ENCODE measurements around the gene B3GALT4. TPM values are rescaled to one million over a fixed set of nuclear protein-coding genes. Genes with fewer than 3 reads are reported as not detected.

B3GALT4 gene
- total RNA-seq, 4 donors from 2014 or later, result 7.3 to 20.7 (median 16.9) TPM

DNA sequence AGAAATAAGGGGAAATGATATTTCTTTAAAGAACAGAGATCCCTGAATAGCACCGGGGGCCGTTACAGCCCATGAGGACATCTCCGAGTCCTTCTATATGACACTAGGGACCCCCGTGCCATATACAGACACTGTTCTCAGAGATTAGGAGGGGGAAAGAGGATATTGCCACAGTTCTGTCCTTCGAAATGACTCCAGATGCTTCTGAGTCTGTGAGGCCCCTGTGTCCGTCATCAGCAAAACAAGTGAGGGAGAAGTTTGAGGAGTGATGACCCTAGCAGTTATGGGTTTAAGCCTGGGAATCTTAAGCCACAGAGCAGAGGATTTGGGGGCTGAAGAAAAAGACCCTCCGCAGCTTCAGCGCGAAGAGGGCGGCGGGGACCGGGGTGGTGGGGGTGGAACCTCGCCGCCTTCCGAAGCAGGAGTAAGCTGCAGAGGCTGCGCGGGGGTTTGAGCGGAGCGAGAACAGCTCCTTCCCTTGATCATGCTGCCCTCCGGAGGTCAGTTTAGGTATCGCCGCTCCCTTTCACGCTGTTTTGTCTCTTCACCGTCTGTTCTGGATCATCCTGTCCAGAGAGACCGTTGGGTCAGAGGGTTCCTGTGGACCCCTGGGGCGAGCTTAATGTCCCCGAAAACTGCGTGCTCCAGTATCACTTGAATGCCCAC, 28.8 kb upstream of the B3GALT4 start:
- TF ChIP-seq, protein P1, sequence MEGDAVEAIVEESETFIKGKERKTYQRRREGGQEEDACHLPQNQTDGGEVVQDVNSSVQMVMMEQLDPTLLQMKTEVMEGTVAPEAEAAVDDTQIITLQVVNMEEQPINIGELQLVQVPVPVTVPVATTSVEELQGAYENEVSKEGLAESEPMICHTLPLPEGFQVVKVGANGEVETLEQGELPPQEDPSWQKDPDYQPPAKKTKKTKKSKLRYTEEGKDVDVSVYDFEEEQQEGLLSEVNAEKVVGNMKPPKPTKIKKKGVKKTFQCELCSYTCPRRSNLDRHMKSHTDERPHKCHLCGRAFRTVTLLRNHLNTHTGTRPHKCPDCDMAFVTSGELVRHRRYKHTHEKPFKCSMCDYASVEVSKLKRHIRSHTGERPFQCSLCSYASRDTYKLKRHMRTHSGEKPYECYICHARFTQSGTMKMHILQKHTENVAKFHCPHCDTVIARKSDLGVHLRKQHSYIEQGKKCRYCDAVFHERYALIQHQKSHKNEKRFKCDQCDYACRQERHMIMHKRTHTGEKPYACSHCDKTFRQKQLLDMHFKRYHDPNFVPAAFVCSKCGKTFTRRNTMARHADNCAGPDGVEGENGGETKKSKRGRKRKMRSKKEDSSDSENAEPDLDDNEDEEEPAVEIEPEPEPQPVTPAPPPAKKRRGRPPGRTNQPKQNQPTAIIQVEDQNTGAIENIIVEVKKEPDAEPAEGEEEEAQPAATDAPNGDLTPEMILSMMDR (IDR thresholded peaks at IDR 0.05; ENCODE audit: low read depth), result no peak

DNA sequence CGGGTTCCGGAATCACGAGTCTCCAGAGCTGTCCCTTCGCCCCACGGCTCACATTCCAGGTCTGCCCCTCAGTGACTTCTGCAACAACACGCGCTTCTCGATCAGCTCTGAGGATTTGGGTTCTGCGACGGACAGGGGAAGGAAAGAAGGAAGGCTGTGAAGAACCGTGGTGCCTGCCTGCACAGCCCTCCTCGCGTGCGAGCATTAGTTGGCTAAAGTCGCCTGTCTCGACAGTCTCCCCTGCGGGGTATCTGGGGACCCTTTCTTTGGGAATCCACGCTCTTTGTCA, 28.3 kb upstream of the B3GALT4 start:
- TF ChIP-seq, protein P1 (IDR thresholded peaks at IDR 0.05; ENCODE audit: low read depth), result no peak

DNA sequence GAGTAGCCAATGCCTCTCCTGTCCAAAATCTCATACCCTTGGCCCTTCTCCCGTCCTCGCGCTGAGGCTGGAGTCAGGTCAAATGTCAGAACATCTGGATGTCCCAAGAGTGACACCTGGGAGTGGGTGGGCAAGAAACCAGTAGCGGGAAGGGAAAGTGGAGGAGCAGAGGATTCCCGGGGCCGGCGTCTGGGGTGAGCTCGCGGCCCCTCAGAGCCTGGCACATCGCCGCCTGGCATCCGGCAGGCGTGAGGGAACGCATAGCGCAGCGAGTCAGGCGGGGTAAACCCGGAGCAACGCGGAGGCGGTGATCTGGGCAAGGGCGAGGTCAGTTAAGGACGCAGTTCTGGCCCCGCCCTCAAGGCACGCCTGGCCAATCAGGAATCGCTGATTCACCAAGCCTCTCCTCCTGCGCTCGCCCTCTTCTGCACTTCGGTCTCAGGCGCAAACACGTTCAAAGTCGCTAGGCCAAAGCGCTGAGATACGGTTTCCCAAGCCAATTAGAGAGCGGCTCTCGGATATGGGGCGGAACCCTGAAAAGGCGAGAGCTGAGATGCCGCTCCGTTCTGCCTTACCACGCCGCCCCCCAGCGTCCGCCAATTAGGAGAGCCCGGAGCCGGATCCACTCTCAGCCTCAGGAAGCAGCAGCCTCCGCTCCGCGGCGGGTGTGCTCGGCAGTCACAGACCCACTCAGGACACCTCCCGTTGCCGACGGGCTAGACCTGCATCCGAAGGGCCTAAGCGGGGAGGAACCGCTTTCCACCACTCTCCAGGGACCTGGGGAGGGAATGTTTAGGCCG, 27.8 kb upstream of the B3GALT4 start:
- TF ChIP-seq, protein P1 (IDR thresholded peaks at IDR 0.05; ENCODE audit: low read depth), result no peak

DNA sequence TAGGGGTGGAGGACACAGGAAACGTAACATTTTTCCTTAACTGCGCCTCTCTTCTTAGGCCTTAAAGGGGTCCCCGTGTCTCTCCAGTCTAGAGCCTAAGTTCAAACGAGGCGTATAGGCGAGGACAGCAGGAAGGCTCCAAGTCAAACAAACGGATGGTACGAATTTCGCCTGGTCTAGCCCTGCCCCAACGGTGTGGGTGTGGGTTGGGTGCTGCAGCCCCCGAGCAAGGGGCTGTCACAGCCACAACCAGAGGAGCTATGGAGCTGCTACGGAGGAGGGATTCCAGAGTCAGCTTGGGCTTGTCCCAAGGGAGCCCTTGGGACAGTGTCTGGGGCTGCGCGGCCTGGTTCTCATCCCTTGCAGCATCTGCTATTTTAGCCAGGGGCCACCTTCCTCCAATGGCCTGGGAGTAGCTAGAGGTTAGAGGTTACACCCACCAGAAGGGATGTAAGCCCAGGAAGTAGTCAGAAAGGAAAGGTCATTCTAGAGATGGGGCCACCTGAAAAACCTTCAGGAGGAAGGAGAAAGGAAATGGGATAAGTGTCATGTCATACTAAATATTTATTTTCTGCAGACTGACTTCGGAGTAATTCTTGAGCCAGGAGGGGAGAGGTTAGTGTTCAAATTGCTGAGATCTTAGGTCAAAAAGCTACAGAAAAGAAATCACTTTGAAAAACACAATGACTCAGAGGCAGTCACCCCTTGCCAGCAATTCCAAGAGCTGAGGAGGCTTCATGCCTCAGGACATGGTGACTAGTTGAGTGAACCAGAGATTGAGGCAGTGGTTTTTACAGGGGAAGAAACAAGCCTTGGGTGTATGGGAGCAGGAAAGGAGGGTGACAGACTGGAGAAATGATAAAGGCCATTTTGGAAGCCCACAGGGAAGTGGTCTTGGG, 26.9 kb upstream of the B3GALT4 start:
- TF ChIP-seq, protein P1 (IDR thresholded peaks at IDR 0.05; ENCODE audit: low read depth), result no peak

DNA sequence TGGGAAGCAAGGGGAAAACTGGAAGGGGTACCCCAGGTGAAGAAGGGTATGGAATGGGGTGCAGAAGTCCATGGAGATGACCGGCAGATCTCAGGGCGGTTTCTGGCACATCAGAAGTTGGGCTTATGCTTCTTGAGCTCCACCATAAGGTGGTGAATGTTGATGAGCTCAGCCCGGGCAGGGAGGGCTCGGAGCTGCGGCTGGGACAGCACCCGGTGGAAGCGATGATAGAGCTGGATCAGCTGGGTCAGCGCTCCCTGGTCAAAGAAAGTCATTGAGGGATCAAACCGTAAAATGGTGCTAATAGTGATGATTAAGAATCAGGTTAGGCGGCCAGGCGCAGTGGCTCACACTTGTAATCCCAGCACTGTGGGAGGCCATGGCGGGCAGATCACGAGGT, 26.2 kb upstream of the B3GALT4 start:
- TF ChIP-seq, protein P1 (IDR thresholded peaks at IDR 0.05; ENCODE audit: low read depth), result no peak

DNA sequence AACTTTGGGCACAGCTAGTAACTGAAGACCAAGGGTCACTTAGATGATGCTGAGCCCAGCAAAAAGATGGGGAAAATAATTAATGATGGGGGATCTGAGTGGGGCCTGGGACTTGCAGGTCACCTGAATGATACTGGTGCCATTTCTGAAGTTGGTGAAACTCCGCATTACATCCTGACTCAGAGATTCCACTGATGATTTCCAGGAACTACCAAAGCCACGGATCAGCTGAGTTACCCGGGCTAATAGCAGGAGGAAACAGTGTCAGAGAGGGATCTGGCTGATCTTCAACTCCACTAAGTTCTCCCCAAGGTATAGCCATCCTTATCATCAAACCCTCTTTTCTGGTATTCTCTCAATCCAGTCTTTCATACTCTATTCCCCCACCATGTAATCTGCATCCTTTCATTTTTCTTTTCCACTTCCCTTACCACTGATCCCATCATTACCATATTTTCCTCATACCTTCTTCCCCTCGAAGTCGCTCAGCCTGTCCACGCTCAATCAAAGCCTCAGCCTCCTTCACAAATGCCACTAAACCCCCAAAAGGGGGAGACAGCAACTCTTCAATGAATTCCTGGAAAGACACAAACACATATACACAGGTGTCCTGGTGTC, 25.4 kb upstream of the B3GALT4 start:
- TF ChIP-seq, protein P1 (IDR thresholded peaks at IDR 0.05; ENCODE audit: low read depth), result no peak
